Stimulated activated CD8-positive, alpha-beta memory T cell treated with anti-CD3 and anti-CD28 coated beads, Interleukin-12 subunit alpha, Interleukin-12 subunit beta, amount 100 ng/mL, for 24 hours (primary cell): ENCODE measurements around the gene ZBTB20.
"Not testable (repeated sequence)": the region's sequence is repeated elsewhere in the genome, so short reads cannot be mapped to it uniquely, and the experiment has no call there.

Experiments
- DNase-seq: peaks from one replicate; pipeline ENCODE4 v3.0.0-alpha.2; 2020; ENCODE audit errors: extremely low read depth

Gene ZBTB20

DNA sequence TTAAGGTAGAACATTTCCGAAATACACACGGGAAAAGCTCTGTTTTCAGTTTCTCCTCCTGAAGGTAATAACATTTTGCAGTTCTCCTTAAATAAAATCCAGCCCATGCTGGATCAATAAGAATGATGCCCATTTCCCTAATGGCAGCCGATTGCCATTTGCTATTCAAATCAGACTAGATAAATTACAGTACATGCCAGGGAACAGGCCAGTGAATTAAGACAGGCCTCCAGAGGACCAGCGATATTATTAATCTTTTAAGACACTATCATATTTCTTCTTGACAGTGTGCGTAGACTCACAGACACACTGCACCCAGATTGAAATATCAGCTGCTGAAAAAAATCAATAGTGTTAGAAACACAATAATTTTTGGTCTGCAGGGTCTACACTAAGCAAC lies 431.0 kb downstream of the ZBTB20 start:
- no peak for DNase-seq

DNA sequence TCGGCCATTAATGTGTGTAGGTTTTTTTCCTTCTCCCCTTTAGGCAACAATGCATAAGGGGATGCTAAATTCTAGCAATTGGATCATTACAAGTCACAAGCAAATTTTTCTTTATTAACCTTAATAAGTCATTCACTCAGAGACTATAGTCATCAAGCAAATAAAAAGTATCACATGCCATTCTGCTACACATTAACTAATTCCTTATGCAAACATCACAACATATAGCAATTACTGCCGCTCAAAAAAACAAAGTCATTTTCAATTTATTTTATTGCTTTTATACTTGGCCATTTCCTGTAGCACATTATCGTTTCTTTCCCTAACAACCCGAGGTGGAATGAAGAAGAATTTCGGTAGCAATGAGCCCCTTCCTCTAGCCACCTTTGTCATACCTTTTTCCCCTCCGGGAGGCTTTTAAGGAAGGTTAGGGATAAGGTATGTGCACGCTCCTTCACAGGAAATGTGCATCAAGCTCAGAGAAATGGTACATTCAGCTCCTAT lies 432.1 kb downstream of the ZBTB20 start:
- no peak for DNase-seq

DNA sequence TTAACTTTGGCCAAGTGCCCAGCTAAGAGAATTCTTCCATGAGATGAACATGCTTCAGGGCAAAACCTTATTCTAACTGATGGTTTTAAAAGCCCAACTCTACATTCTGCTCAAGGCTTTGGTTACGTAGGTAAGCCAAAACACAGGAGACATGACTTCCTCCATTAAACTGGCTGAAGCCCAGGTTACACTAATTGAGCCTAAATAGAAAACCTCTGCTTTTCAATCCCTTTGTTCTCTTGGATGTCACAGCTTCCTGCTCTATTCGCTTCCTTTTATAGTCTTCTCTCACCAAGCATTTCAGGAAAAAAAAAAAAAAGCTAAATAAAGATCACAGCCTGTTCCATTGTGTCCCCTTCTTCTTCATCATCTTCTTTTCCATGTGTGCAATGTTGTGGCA lies 432.9 kb downstream of the ZBTB20 start:
- no peak for DNase-seq

GRCh38 chr3:114712728-114713492 lies 434.2 kb downstream of the ZBTB20 start:
- DNase-seq = no peak

DNA sequence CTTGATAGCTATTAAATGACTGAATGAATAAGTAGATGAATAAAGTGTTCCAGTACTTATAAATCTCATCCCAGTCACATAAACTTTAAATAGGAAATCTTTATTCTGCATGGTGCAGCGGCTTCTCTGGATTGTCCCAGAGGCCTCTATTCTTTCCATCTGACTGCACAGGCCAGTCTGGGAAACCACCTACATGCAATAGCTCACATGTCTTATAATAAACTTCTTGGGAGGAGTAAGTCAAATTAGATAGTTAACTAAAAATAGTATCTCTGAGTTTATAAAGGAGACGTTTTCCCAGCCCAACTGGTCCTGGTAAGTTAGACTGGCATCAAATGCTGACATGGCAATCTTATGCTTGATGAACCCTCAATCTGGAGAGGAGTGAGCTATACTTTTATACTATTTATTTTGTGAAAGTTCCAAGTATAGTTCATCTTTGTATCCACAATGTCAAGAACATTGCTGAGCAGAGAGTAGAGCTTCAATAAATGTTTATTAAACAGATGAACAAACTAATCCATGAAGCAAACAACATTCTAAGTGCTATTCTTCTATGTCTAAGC lies 435.7 kb downstream of the ZBTB20 start:
- no peak for DNase-seq

DNA sequence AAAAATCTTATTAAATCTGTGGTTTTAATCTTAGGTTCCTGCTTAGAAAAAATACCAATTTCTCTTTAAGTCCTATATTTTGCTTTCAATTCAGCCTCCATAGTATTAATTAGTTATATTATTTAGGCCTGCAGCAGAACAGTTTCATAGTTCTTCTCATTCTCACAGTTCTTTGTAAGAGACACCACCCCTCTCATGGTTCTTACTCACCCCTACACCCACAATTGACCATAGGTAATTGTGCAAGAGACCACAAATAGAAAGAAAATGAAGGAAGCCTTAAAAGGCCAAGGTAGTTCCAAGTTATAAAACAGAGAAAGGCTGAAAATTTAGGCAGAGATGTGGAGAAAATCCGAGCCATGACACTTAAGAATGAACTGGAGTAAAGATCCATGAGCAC lies 438.0 kb downstream of the ZBTB20 start:
- no peak for DNase-seq

DNA sequence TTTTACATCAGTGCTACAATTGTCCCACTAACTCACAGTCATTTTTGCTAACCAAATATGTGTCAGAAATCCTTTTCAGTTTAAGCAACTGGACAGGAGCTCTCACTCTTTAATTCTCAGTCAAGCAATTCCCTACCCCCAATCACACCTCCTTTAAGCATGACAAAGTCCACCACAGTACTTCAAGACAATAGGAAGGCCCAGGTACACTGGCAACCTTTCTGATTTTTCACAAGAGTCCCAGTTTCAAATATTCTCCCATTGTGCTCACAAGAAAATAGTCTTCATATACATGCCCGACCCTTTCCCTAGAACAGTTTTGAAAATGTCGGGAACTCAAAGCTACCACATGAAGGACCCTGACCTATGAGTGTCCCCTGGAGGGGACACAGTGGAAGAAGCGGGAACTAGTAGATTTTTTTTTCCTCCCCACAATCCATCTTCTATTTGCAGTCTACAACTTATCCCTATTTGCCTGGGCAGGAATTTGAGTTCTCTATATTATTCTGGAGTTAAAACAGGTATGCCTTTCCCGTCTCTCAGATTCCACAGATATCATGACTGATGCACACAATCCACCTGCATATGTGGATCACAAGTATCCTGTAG lies 439.7 kb downstream of the ZBTB20 start:
- DNase-seq = no peak

- DNase-seq = peak; percentile 16
Observed at GRCh38 chr3:114706591-114707232, 440.4 kb downstream of the ZBTB20 start.

GRCh38 chr3:114700637-114701234 lies 446.4 kb downstream of the ZBTB20 start:
- DNase-seq = no peak

DNA sequence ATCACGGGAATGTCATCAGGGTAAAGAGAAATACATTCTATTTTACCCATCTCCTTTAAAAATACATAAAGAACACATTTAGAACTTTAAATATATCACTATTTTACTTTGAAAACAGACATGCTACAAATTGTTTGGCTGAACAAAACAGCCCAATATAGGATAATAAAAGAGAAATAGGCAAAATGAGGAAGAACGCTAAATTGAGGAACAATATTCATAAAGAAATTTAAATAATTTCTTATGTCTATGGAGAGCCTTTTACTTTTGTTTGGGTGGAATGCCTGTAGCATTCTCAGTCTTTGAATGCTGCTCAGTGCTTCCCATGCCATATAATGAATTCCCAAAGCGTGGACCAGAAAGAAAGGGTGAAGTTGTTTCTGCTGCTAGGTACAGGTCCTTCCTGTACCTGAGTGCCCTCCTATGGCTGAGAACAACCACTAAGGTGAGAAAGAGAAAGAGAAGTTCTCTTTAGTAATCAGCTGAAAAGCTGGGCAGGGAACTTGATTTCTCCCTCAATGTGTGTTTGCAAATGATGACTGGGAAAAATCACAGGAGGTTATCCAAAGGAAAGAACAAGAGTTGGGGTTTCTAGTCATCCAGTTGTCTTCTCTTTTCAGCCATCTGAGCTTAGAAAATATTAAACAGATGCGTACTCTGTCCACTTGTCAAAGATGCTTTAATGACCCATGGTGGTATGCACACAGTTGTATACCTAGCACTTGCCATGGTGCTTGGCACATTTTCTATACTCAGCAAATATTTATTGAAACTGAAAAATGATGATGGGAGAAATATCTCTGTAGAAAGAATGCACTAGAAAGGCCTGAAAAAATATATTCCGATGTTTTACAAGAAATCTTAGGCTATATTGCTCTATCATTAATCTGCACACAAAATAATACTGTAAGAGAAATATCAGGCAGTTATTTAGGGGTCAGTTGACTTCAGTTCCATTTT lies 448.7 kb downstream of the ZBTB20 start:
- DNase-seq = no peak

DNA sequence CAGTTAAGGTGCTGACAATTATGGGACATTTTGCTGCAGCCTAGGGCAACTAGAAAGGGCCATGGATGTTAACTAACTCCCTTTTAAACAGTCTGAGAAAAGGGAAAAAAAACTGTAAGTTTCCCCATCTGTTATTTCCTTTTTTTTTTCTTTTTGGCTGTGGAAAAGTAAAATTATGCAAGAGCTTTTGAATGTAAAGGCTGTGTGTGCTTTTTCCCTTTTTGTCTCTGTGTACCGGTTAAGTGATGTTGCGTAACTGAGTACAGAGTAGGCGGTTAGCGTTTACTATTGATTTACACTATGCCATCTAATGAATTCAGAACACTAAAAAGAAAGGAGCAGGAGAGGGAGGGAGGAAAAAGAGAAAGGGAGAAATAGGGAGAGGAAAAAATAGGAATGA lies 449.7 kb downstream of the ZBTB20 start:
- DNase-seq = no peak

- DNase-seq = no peak
Observed at GRCh38 chr3:114694251-114694650, 452.8 kb downstream of the ZBTB20 start.

DNA sequence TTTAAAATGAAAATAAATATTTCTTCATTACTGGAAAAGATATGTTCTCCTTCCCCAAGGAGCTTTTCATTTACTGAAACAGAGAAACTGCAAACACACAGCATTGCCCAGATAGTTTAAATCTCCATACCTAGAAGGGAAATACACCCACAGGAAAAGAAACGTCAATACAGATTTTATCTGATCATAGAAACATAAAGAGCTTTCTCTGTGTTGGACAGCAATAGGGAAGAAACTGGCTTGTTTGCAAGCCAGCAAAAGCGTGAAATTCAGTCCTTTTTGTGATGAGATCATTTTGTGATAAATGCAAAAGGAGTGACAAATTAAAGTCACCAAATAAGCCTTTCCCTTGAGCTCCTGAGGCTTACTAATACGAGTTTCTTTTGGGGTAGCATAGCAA lies 455.2 kb downstream of the ZBTB20 start:
- DNase-seq = no peak

DNA sequence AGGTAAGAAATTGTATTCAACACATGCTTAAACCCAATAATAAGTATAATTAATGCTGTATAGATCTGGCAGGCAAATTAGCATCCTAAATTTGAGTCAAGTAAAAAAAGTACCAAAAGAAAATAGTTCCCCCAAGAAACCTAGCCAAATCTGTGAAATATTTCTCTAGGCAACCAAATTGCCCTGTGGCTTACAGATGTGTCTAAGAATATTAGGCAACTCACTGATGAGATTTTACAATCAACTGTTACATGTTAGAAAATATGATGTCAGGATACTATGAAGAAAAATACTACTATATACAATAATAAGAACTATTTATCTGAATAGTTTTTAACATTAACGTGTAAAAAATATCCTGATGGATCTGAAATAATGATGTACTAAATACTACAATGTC lies 456.2 kb downstream of the ZBTB20 start:
- DNase-seq = no peak

DNA sequence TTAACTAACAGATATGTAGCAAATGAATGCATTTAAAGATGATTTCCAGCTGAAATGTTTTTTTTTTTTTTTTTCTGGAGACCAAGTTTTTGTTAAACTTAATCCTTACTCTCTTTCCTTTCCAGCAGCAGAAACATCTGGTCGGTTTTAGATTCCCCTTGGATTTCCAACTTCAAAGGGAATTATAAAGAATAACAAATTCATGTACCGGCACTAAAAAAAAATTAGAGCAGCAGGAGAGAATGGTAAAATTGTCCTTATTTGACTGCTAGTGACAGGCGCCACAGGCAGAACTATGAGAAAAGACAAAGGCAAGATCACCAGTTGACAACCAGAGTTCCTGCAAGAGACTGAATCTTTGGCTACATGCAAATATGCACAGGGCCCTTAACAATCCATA lies 459.9 kb downstream of the ZBTB20 start:
- DNase-seq = no peak

DNA sequence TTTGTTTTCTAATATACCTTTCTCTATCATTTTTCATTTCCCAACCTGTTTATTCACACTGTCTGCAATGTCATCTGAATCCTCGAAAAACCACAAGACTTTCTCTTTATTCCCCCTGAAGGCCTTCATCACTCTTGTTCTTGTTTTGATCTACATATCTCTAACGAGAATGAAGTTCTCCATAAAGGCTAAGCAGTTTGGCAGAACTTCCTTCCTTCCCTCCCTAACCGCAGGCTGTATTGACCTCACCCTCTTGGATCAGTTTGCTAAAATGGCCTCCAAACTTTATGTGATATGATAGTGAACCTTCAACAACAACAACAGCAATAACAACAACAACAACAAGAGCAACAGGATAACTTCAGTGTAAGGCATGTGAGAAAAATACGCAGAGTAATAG lies 460.5 kb downstream of the ZBTB20 start:
- no peak for DNase-seq

- DNase-seq = no peak
Observed at GRCh38 chr3:114685161-114685560, 461.9 kb downstream of the ZBTB20 start.

DNA sequence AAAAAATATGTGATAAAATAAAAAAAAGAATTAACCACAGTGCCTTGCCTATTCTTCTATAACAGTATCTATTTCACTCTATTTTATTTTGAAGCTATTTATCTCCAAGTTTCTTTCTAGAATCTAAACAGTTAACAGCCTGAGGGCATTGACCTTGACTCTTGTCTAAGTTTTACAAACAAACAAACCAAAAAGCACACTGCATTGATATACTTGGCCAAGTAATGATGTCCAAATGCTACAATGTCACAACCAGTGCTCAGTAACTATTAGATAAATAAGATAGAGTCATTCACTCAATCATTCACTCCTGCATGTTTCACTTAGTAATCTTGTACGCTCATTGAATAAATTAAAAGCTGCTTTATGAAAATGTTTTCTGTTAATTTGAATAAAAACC lies 466.8 kb downstream of the ZBTB20 start:
- no peak for DNase-seq

DNA sequence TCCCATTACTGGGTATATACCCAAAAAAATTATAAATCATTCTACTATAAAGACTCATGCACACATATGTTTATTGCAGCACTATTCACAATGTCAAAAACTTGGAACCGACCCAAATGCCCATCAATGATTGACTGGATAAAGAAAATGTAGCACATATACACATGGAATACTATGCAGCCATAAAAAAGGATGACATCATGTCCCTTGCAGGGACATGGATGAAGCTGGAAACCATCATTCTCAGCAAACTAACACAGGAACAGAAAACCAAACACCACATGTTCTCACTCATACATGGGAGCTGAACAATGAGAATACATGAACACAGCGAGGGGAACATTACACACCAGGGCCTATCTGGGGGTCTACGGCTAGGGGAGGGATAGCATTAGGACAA lies 467.3 kb downstream of the ZBTB20 start:
- not testable (repeated sequence) for DNase-seq

- DNase-seq = no peak
Observed at GRCh38 chr3:114675104-114675503, 472.0 kb downstream of the ZBTB20 start.

GRCh38 chr3:114674036-114674435 lies 473.1 kb downstream of the ZBTB20 start:
- DNase-seq = no peak
